Activated CD8-positive, alpha-beta memory T cell treated with anti-CD3 and anti-CD28 coated beads for 4 hours (primary cell): ENCODE measurements around the gene UBE2E1.

Experiments
- DNase-seq, 2 donors: peaks; one replicate each; pipeline ENCODE4 v3.0.0-alpha.2; 2020; ENCODE audit warnings: low read depth in 2 of 2

The UBE2E1 gene

GRCh38 chr3:23795096-23795495, 10.7 kb upstream of the UBE2E1 start:
- no peak for DNase-seq

- DNase-seq, result no peak
Measured at GRCh38 chr3:23796518-23796917, 9.2 kb upstream of the UBE2E1 start.

GRCh38 chr3:23797491-23797890, 8.3 kb upstream of the UBE2E1 start:
- no peak for DNase-seq

GRCh38 chr3:23798456-23798855, 7.3 kb upstream of the UBE2E1 start:
- DNase-seq, result no peak

- DNase-seq, result no peak
Measured at GRCh38 chr3:23798876-23799275, 6.9 kb upstream of the UBE2E1 start.

GRCh38 chr3:23800731-23801130, 5.0 kb upstream of the UBE2E1 start:
- DNase-seq, result no peak

GRCh38 chr3:23804441-23805209, 1.1 kb upstream of the UBE2E1 start:
- no peak for DNase-seq

GRCh38 chr3:23805210-23805632, 534 bp upstream of the UBE2E1 start:
- DNase-seq, result no peak

- no peak for DNase-seq
Measured at GRCh38 chr3:23806534-23807423, 1.0 kb downstream of the UBE2E1 start.

- DNase-seq, result no peak
Measured at GRCh38 chr3:23807424-23808015, 1.8 kb downstream of the UBE2E1 start.

GRCh38 chr3:23808525-23808924, 2.8 kb downstream of the UBE2E1 start:
- DNase-seq, result no peak

- no peak for DNase-seq
Measured at GRCh38 chr3:23809294-23809693, 3.5 kb downstream of the UBE2E1 start.

- DNase-seq, result no peak
Measured at GRCh38 chr3:23809840-23810342, 4.1 kb downstream of the UBE2E1 start.

GRCh38 chr3:23810343-23811184, 4.8 kb downstream of the UBE2E1 start:
- no peak for DNase-seq

- no peak for DNase-seq
Measured at GRCh38 chr3:23811185-23811527, 5.4 kb downstream of the UBE2E1 start.

GRCh38 chr3:23811919-23812318, 6.2 kb downstream of the UBE2E1 start:
- DNase-seq, result no peak

- no peak for DNase-seq
Measured at GRCh38 chr3:23815879-23816278, 10.1 kb downstream of the UBE2E1 start.

GRCh38 chr3:23816721-23817120, 11.0 kb downstream of the UBE2E1 start:
- DNase-seq, result no peak

- no peak for DNase-seq
Measured at GRCh38 chr3:23817508-23818223, 11.9 kb downstream of the UBE2E1 start.

GRCh38 chr3:23819599-23820360, 14.0 kb downstream of the UBE2E1 start:
- no peak for DNase-seq
